OCI-LY7 (cell line): Measurements from ENCODE around the gene ARMH4.

ENCODE experiments used
- CTCF ChIP-seq: fragments of 200-600 bp; sonication (generic); conservative IDR thresholded peaks from 2 replicates; pipeline ENCODE4 v1.5.1; 2014; ENCODE audit warnings: mild to moderate bottlenecking, antibody characterized with exemption, low read length, moderate library complexity, mixed read lengths
- EZH2phosphoT487 ChIP-seq: fragments of 200-600 bp; sonication (generic); IDR thresholded peaks from 2 replicates; pipeline ENCODE4 v1.6.1; 2018; ENCODE audit warnings: low read depth, borderline replicate concordance, mild to moderate bottlenecking, mixed run types, antibody characterized with exemption, low read length, moderate library complexity, mixed read lengths

- no peak for TF ChIP-seq EZH2phosphoT487
- no peak for TF ChIP-seq CTCF
Measured at GRCh38 chr14:58078068-58078467, 73.9 kb downstream of the ARMH4 start.
